HepG2 (cell line): ENCODE measurements around the gene USP34. TPM values are rescaled to one million over a fixed set of nuclear protein-coding genes. Genes with fewer than 3 reads are reported as not detected.
A peak's percentile ranks its signal among the peaks of the same experiment; 100 is the strongest.

Experiments used
- ATAC-seq: fragments of 200-7000 bp; cut with Tn5 transposase; 3 replicates; pipeline ENCODE4 v1.9.1; 2020; ENCODE audit warnings: mild to moderate bottlenecking, moderate library complexity
- BruUV-seq: library from RNA; stranded (reverse); fragments of 400-500 nt; replicated peaks from 2 replicates; lab custom pipeline; 2021; lab: Mats Ljungman, UMichigan
- CTCF ChIA-PET: fragments of 300-600 bp; formaldehyde crosslinking; extraction: SDS; loops from one replicate; lab custom pipeline; 2021; ENCODE audit warnings: low total read pairs, inconsistent platforms, low intra/inter-chr PET ratio; lab: Yijun Ruan, JAX
- POLR2A ChIA-PET: fragments of 350-600 bp; sonication (Branson Sonifier 250); formaldehyde crosslinking; loops from one replicate; lab custom pipeline; 2020; ENCODE audit warnings: antibody characterized with exemption, inconsistent platforms; lab: Yijun Ruan, JAX
- DNase-seq: peaks from one replicate; pipeline ENCODE4 v3.0.0-alpha.2; 2015; ENCODE audit warnings: low spot score
- FAIRE-seq: peaks from 3 replicates; lab custom pipeline; 2011; peaks lifted over from hg19 to GRCh38; lab: Jason Lieb, UNC
- H2AFZ ChIP-seq: one replicate; pipeline ENCODE4 v1.6.1; 2011; ENCODE audit warnings: low read length, inconsistent platforms
- H3K27ac ChIP-seq: fragments of 300-600 bp; 3 replicates; pipeline ENCODE4 v1.8.0; 2011; ENCODE audit warnings: mixed run types, mild to moderate bottlenecking, mixed read lengths, low read length, inconsistent platforms; ENCODE audit not compliant: insufficient read depth; ENCODE audit errors: extremely low read length
- H3K27me3 ChIP-seq, 2 experiments: fragments of 200-600 bp in 1 of 2; 2 replicates in 1 of 2; 3 replicates in 1 of 2; pipeline versions ENCODE4 v1.6.0 to v1.8.0; 2011; ENCODE audit warnings: low read length in 2 of 2, mild to moderate bottlenecking in 2 of 2, moderate library complexity in 2 of 2, inconsistent platforms in 1 of 2; ENCODE audit not compliant: insufficient read depth in 2 of 2, control insufficient read depth in 1 of 2
- H3K36me3 ChIP-seq, 2 experiments: fragments of 200-600 bp in 1 of 2; replicated peaks in 1 of 2; 2 replicates in 1 of 2; 3 replicates in 1 of 2; pipeline versions ENCODE4 v1.5.1 to v1.8.0; 2011; ENCODE audit warnings: low read length in 2 of 2, inconsistent platforms in 1 of 2; ENCODE audit not compliant: insufficient read depth in 2 of 2, control insufficient read depth in 1 of 2
- H3K4me1 ChIP-seq: 2 replicates; pipeline ENCODE4 v1.5.1; 2012; ENCODE audit warnings: low read length, inconsistent platforms; ENCODE audit not compliant: insufficient read depth
- H3K4me2 ChIP-seq: 2 replicates; pipeline ENCODE4 v1.6.0; 2011; ENCODE audit warnings: low read depth, low read length, inconsistent platforms
- H3K4me3 ChIP-seq, 3 experiments: fragments of 200-600 bp in 1 of 3; sonication (generic), shearing (Covaris generic) in 1 of 3; replicated peaks in 1 of 3; 2 replicates each; pipeline ENCODE4 v1.5.1; 2011 to 2016; ENCODE audit warnings: low read length in 3 of 3, inconsistent platforms in 2 of 3, low read depth in 2 of 3, mild to moderate bottlenecking in 2 of 3, control low read depth in 1 of 3, mixed read lengths in 1 of 3; ENCODE audit not compliant: insufficient read depth in 1 of 3
- H3K79me2 ChIP-seq: one replicate; pipeline ENCODE4 v1.6.1; 2011; ENCODE audit warnings: low read length, inconsistent platforms; ENCODE audit not compliant: insufficient read depth
- H3K9ac ChIP-seq: 2 replicates; pipeline ENCODE4 v1.6.0; 2011; ENCODE audit warnings: mild to moderate bottlenecking, low read depth, low read length, inconsistent platforms; ENCODE audit not compliant: insufficient read depth
- H3K9me3 ChIP-seq: 2 replicates; pipeline ENCODE4 v1.5.1; 2012; ENCODE audit warnings: mild to moderate bottlenecking, low read length
- H4K20me1 ChIP-seq: 2 replicates; pipeline ENCODE4 v1.6.0; 2011; ENCODE audit warnings: inconsistent platforms, mild to moderate bottlenecking, low read length, moderate library complexity; ENCODE audit not compliant: insufficient read depth
- ATM ChIP-seq: fragments of 450-650 bp; IDR thresholded peaks from 2 replicates; pipeline ENCODE4 v1.7.1; 2017; ENCODE audit warnings: mild to moderate bottlenecking, borderline replicate concordance
- HOXA7 ChIP-seq: sonication (generic); formaldehyde crosslinking; IDR thresholded peaks from 2 replicates; pipeline ENCODE4 v1.8.1; 2022; ENCODE audit warnings: mild to moderate bottlenecking, missing genetic modification reagents, moderate library complexity
- NCOA1 ChIP-seq: sonication (generic); formaldehyde crosslinking; IDR thresholded peaks from 2 replicates; pipeline ENCODE4 v1.9.0; 2021; ENCODE audit warnings: missing genetic modification reagents
- NFIC ChIP-seq: IDR thresholded peaks from 2 replicates; pipeline ENCODE4 v1.6.1; 2012; ENCODE audit warnings: mild to moderate bottlenecking, low read length, inconsistent platforms
- PHF20 ChIP-seq: sonication (generic); formaldehyde crosslinking; IDR thresholded peaks from 2 replicates; pipeline ENCODE4 v1.5.0; 2020; ENCODE audit warnings: mild to moderate bottlenecking, missing genetic modification reagents
- PHF8 ChIP-seq: sonication (generic); formaldehyde crosslinking; IDR thresholded peaks from 2 replicates; pipeline ENCODE4 v1.5.0; 2020; ENCODE audit warnings: missing genetic modification reagents
- SMC3 ChIP-seq: IDR thresholded peaks from 2 replicates; pipeline ENCODE4 v1.6.1; 2011; ENCODE audit warnings: low read length, improper control_type of control experiment
- TBL1XR1 ChIP-seq: fragments of 150-350 bp; IDR thresholded peaks from 2 replicates; pipeline ENCODE4 v1.6.1; 2014; ENCODE audit warnings: borderline replicate concordance, low read length; ENCODE audit not compliant: partially characterized antibody
- ZKSCAN8 ChIP-seq: IDR thresholded peaks from 2 replicates; pipeline ENCODE4 v1.6.1; 2016; ENCODE audit warnings: borderline replicate concordance, missing genetic modification reagents, missing compliant biosample characterization
- ZMYM2 ChIP-seq: sonication (generic); formaldehyde crosslinking; IDR thresholded peaks from 2 replicates; pipeline ENCODE4 v1.8.0; 2022; ENCODE audit warnings: mild to moderate bottlenecking, missing genetic modification reagents
- ZNF160 ChIP-seq: sonication (generic); formaldehyde crosslinking; IDR thresholded peaks from 2 replicates; pipeline ENCODE4 v1.8.0; 2022; ENCODE audit warnings: mild to moderate bottlenecking, inconsistent platforms, missing genetic modification reagents
- ZNF547 ChIP-seq: sonication (generic); formaldehyde crosslinking; IDR thresholded peaks from 2 replicates; pipeline ENCODE4 v1.5.1; 2020; ENCODE audit warnings: mild to moderate bottlenecking, missing genetic modification reagents
- ZSCAN12 ChIP-seq: sonication (generic); formaldehyde crosslinking; IDR thresholded peaks from 2 replicates; pipeline ENCODE4 v1.9.0; 2021; ENCODE audit warnings: mild to moderate bottlenecking, missing genetic modification reagents
- WGBS: methylation state at CpG from one replicate; pipeline ENCODE4 v1.1.6; 2017; ENCODE audit warnings: low lambda C conversion rate; 5-methylcytosine and 5-hydroxymethylcytosine counted together
- in situ Hi-C: cut with HindIII; loops from 2 replicates; pipeline ENCODE4 v1.10.0; 2017; ENCODE audit warnings: low pct_unique_long_range_greater_than_20kb; ENCODE audit not compliant: extremely low pct_ligation_motif_present
- intact Hi-C: fragments of 100-400 bp; cut with micrococcal nuclease; formaldehyde crosslinking; loops from one replicate; pipeline ENCODE4 v1.10.0; 2022; ENCODE audit not compliant: unreplicated experiment
- polyA plus RNA-seq, 8 experiments: library from polyadenylated mRNA; depleted of rRNA in 3 of 8; stranded (reverse) in 7 of 8; unstranded in 1 of 8; fragments of >200 nt; fragmentation: Illumina TruSeq in 4 of 8; extraction: Trizol in 4 of 8; gene quantifications; 2 replicates each; pipeline versions ENCODE4 v1.2.1 to v1.2.3, GENCODE V29; 2011 to 2016; ENCODE audit warnings: low read depth in 4 of 8, missing spikeins in 1 of 8, mixed read lengths in 1 of 8; ENCODE audit not compliant: insufficient read depth in 1 of 8
- total RNA-seq, 5 experiments: library from RNA; depleted of rRNA; stranded (reverse); fragments of >200 nt; fragmentation: Illumina TruSeq; extraction: Trizol; gene quantifications; 2 replicates each; pipeline ENCODE4 v1.2.3, GENCODE V29; 2016; ENCODE audit warnings: low read depth in 1 of 5
- TF ChIP-seq, protein P1 (sequence below): sonication (generic); formaldehyde crosslinking; IDR thresholded peaks from 2 replicates; pipeline ENCODE4 v1.4.0; 2020; ENCODE audit warnings: low read depth, mild to moderate bottlenecking, missing genetic modification reagents
- TF ChIP-seq, protein P2 (sequence below): IDR thresholded peaks from 2 replicates; pipeline ENCODE4 v1.6.1; 2016; ENCODE audit warnings: missing compliant biosample characterization, missing genetic modification reagents, borderline replicate concordance
- TF ChIP-seq, protein P3 (sequence below): sonication (generic); formaldehyde crosslinking; IDR thresholded peaks from 2 replicates; pipeline ENCODE4 v1.8.0; 2022; ENCODE audit warnings: missing genetic modification reagents, mild to moderate bottlenecking, inconsistent platforms, borderline replicate concordance
- TF ChIP-seq, protein P4 (sequence below): IDR thresholded peaks from 2 replicates; pipeline ENCODE4 v1.6.1; 2016; ENCODE audit warnings: mild to moderate bottlenecking, missing biosample characterization, missing genetic modification reagents

Gene USP34
- total and polyA plus RNA-seq, 2 of the 13 experiments (the other 11 are each of a cell fraction or from before 2014, with no cell fraction given), result 99.2 to 100 TPM

DNA sequence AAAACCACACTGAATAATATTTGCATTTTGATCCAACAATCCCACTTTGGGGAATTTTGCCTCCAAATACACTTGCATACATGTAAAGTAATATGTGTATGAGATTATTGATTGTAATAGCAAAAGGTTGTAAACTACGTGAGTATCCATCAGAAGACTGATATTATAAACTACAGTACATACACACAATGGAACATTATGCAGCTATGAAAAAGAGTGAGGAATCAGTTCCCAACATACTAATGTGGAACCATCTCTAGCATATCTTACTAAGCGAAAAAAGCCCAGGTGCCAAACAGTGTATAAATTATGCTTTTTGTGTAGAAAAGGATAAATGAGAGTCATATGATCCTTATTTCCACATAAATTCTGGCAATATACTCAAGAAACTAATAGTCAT is 324.9 kb downstream of the USP34 start:
- Histone ChIP-seq H3K27ac (no peak overlapping the region), H3K36me3 (peaks cover 5 to 8% of the 10 kb centered on the region in 2 experiments; a peak in 3 of 5 replicates), H3K27me3 (no peaks in the 10 kb centered on the region), H3K4me2 (peak overlapping the region; percentile 68), H3K9ac (peak overlapping the region; percentile 85; the same call in 1 of the 2 replicates), H3K9me3 (no peaks in the 10 kb centered on the region), H2AFZ (no peak overlapping the region), H4K20me1 (no peaks in the 10 kb centered on the region), H3K4me1 (peaks cover 9% of the 10 kb centered on the region), H3K4me3 (peak overlapping the region in 2 of 3 experiments; percentile 69 to 81; a peak in 2 of 6 replicates), H3K79me2 (peaks cover 3% of the 10 kb centered on the region)
- in situ Hi-C loops (no loop called here), intact Hi-C loops (loop anchor here (10.0 kb wide), 1 partner anchor 131 kb away; the partner anchor contains the start of genes PEX13 and PUS10)
- no peak for ATAC-seq
- TF ChIP-seq, protein P1, sequence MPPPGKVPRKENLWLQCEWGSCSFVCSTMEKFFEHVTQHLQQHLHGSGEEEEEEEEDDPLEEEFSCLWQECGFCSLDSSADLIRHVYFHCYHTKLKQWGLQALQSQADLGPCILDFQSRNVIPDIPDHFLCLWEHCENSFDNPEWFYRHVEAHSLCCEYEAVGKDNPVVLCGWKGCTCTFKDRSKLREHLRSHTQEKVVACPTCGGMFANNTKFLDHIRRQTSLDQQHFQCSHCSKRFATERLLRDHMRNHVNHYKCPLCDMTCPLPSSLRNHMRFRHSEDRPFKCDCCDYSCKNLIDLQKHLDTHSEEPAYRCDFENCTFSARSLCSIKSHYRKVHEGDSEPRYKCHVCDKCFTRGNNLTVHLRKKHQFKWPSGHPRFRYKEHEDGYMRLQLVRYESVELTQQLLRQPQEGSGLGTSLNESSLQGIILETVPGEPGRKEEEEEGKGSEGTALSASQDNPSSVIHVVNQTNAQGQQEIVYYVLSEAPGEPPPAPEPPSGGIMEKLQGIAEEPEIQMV (CRISPR knock-in tag), result no peak
- TF ChIP-seq TBL1XR1, result no peak
- TF ChIP-seq, protein P2, sequence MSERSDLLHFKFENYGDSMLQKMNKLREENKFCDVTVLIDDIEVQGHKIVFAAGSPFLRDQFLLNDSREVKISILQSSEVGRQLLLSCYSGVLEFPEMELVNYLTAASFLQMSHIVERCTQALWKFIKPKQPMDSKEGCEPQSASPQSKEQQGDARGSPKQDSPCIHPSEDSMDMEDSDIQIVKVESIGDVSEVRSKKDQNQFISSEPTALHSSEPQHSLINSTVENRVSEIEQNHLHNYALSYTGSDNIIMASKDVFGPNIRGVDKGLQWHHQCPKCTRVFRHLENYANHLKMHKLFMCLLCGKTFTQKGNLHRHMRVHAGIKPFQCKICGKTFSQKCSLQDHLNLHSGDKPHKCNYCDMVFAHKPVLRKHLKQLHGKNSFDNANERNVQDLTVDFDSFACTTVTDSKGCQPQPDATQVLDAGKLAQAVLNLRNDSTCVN, result no peak
- TF ChIP-seq SMC3, result no peak
- TF ChIP-seq, protein P3, sequence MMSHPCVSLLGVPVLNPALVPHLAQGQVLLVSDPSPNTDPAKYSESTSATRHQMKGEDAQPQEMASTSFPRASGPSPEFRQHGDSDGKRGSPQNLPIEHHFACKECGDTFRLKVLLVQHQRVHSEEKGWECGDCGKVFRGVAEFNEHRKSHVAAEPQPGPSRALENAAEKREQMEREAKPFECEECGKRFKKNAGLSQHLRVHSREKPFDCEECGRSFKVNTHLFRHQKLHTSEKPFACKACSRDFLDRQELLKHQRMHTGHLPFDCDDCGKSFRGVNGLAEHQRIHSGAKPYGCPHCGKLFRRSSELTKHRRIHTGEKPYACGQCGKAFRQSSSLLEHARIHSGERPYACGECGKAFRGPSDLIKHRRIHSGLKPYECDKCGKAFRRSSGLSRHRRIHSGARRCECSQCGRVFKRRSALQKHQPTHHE (CRISPR knock-in tag), result 0 out of 2 replicates have a peak, but pooled peaks have one; percentile 31
- TF ChIP-seq ZSCAN12 (CRISPR knock-in tag), result no peak
- no peak for TF ChIP-seq ATM
- TF ChIP-seq NFIC, result no peak
- TF ChIP-seq ZNF547, result no peak
- no peak for TF ChIP-seq HOXA7 (CRISPR knock-in tag)
- TF ChIP-seq PHF20 (CRISPR knock-in tag), result no peak
- TF ChIP-seq ZKSCAN8 (CRISPR knock-in tag), result no peak
- no peak for TF ChIP-seq PHF8 (CRISPR knock-in tag)
- TF ChIP-seq NCOA1 (CRISPR knock-in tag), result no peak
- TF ChIP-seq ZMYM2, result 0 out of 2 replicates have a peak, but pooled peaks have one; percentile 2
- TF ChIP-seq ZNF160, result no peak
- TF ChIP-seq, protein P4, sequence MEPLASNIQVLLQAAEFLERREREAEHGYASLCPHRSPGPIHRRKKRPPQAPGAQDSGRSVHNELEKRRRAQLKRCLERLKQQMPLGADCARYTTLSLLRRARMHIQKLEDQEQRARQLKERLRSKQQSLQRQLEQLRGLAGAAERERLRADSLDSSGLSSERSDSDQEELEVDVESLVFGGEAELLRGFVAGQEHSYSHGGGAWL (CRISPR knock-in tag), result no peak
- BruUV-seq, result no TSS peak
- WGBS, result 99% methylated on average over 2 of the region's 2 CpGs
- no peak for DNase-seq
- ChIA-PET POLR2A (interaction anchor here (0.7 to 3.0 kb wide), 4 partner anchors 11 to 79 kb away, joined by 3 to 79 read pairs (median 9); no protein-coding TSS in a partner anchor), CTCF (no interaction called here)
- no peak for FAIRE-seq
